Measurements from ENCODE around the gene COL26A1.

DNA sequence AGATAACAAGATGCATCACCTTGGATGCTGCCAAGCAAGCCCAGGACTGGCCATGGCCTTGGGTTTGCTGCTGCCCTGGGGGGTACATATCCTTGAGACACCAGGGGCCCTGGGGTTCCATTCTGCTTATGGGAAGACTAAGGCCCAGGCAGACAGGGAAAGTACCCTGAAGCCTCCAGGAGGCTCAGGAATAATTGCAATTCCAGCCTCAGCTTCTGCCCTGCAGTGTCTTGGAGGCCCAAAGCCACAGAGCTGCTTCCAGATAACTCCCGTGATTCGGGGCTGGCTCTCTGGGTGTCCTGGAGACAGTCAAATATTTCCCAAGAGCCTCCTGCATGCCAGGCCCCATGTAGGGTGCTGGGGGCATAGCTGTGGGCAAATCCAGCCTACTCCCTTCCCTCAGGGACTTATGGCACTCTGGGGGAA is 243.8 kb downstream of the COL26A1 start:
- no peak for TF ChIP-seq POLR2A (IDR thresholded peaks at IDR 0.05)
- TF ChIP-seq, protein P1, sequence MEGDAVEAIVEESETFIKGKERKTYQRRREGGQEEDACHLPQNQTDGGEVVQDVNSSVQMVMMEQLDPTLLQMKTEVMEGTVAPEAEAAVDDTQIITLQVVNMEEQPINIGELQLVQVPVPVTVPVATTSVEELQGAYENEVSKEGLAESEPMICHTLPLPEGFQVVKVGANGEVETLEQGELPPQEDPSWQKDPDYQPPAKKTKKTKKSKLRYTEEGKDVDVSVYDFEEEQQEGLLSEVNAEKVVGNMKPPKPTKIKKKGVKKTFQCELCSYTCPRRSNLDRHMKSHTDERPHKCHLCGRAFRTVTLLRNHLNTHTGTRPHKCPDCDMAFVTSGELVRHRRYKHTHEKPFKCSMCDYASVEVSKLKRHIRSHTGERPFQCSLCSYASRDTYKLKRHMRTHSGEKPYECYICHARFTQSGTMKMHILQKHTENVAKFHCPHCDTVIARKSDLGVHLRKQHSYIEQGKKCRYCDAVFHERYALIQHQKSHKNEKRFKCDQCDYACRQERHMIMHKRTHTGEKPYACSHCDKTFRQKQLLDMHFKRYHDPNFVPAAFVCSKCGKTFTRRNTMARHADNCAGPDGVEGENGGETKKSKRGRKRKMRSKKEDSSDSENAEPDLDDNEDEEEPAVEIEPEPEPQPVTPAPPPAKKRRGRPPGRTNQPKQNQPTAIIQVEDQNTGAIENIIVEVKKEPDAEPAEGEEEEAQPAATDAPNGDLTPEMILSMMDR (IDR thresholded peaks at IDR 0.05) = no peak
- no peak for TF ChIP-seq POLR2AphosphoS5 (IDR thresholded peaks at IDR 0.05)
- no peak for TF ChIP-seq EP300 (IDR thresholded peaks at IDR 0.05)
